K562 (cell line): ENCODE data around the gene AMIGO3. TPM values are rescaled to one million over a fixed set of nuclear protein-coding genes. Genes with fewer than 3 reads are reported as not detected.

Source experiments
- ATAC-seq: fragments of 200-7000 bp; cut with Tn5 transposase; 3 replicates; pipeline ENCODE4 v1.9.1; 2020; ENCODE audit warnings: moderate library complexity
- BruUV-seq: library from RNA; stranded (reverse); fragments of 400-500 nt; replicated peaks from 2 replicates; lab custom pipeline; 2021; lab: Mats Ljungman, UMichigan
- CTCF ChIA-PET: fragments of 300-600 bp; formaldehyde crosslinking; extraction: SDS; loops from one replicate; lab custom pipeline; 2021; ENCODE audit warnings: low intra/inter-chr PET ratio; lab: Yijun Ruan, JAX
- POLR2A ChIA-PET: fragments of 300-600, 350-650 bp; sonication (Branson Sonifier 250); formaldehyde crosslinking; extraction: SDS; loops from one replicate; lab custom pipeline; 2021; ENCODE audit warnings: antibody characterized with exemption, inconsistent platforms; lab: Yijun Ruan, JAX
- DNase-seq, 4 experiments: peaks; one replicate each; pipeline versions ENCODE4 v3.0.0 to v3.0.0-alpha.2; 2011 to 2018; ENCODE audit warnings: low spot score in 3 of 4, mixed read lengths in 3 of 4; ENCODE audit errors: extremely low read depth in 1 of 4
- FAIRE-seq: peaks from 2 replicates; lab custom pipeline; 2011; peaks lifted over from hg19 to GRCh38; lab: Jason Lieb, UNC
- H2AFZ ChIP-seq: 2 replicates; pipeline ENCODE4 v1.6.0; 2011; ENCODE audit warnings: low read depth, low read length, control low read depth, inconsistent platforms
- H3K27ac ChIP-seq: fragments of 200-600 bp; 3 replicates; pipeline ENCODE4 v1.8.0; 2011; ENCODE audit warnings: low read depth, mild to moderate bottlenecking, control low read depth, inconsistent platforms, low read length, moderate library complexity, mixed read lengths; ENCODE audit errors: extremely low read depth
- H3K27me3 ChIP-seq, 2 experiments: fragments of 300-600 bp in 1 of 2; 2 replicates in 1 of 2; 3 replicates in 1 of 2; pipeline versions ENCODE4 v1.6.0 to v1.8.0; 2011; ENCODE audit warnings: inconsistent platforms in 2 of 2, low read length in 2 of 2, mild to moderate bottlenecking in 1 of 2, mixed read lengths in 1 of 2, moderate library complexity in 1 of 2; ENCODE audit not compliant: control insufficient read depth in 2 of 2, insufficient read depth in 2 of 2
- H3K36me3 ChIP-seq: fragments of 300-600 bp; 3 replicates; pipeline ENCODE4 v1.8.0; 2011; ENCODE audit warnings: mild to moderate bottlenecking, low read length, inconsistent platforms; ENCODE audit not compliant: control insufficient read depth, insufficient read depth
- H3K4me1 ChIP-seq, 2 experiments: fragments of 200-600 bp in 1 of 2; replicated peaks in 1 of 2; 2 replicates in 1 of 2; 3 replicates in 1 of 2; pipeline versions ENCODE4 v1.5.1 to v1.8.0; 2011; ENCODE audit warnings: inconsistent platforms in 2 of 2, low read length in 2 of 2, mild to moderate bottlenecking in 1 of 2, mixed read lengths in 1 of 2, moderate library complexity in 1 of 2; ENCODE audit not compliant: control insufficient read depth in 2 of 2, insufficient read depth in 2 of 2
- H3K4me2 ChIP-seq: 2 replicates; pipeline ENCODE4 v1.6.1; 2011; ENCODE audit warnings: low read length, control low read depth, inconsistent platforms, mixed read lengths; ENCODE audit not compliant: insufficient read depth
- H3K4me3 ChIP-seq: fragments of 200-600 bp; sonication (generic), shearing (Covaris generic); 2 replicates; pipeline ENCODE4 v1.5.1; 2016; ENCODE audit warnings: control low read depth, inconsistent platforms
- H3K79me2 ChIP-seq: fragments of 200-600 bp; 3 replicates; pipeline ENCODE4 v1.8.0; 2011; ENCODE audit warnings: low read length, inconsistent platforms; ENCODE audit not compliant: control insufficient read depth, insufficient read depth
- H3K9ac ChIP-seq, 2 experiments: 2 replicates each; pipeline versions ENCODE4 v1.6.0 to v1.6.1; 2011; ENCODE audit warnings: low read depth in 2 of 2, low read length in 2 of 2, control low read depth in 1 of 2, inconsistent platforms in 1 of 2, mild to moderate bottlenecking in 1 of 2, mixed read lengths in 1 of 2; ENCODE audit not compliant: insufficient read depth in 1 of 2
- H3K9me1 ChIP-seq: one replicate; pipeline ENCODE4 v1.6.0; 2011; ENCODE audit warnings: inconsistent platforms, mild to moderate bottlenecking, low read length, moderate library complexity; ENCODE audit not compliant: control insufficient read depth, insufficient read depth
- H3K9me3 ChIP-seq: replicated peaks from 2 replicates; pipeline ENCODE4 v1.5.1; 2011; ENCODE audit warnings: low read depth, low read length, inconsistent platforms; ENCODE audit not compliant: control insufficient read depth, insufficient read depth
- H4K20me1 ChIP-seq: replicated peaks from 2 replicates; pipeline ENCODE4 v1.6.1; 2011; ENCODE audit warnings: low read length, inconsistent platforms, mixed read lengths; ENCODE audit not compliant: control insufficient read depth, insufficient read depth
- ATF1 ChIP-seq, 2 experiments: fragments of 450-650 bp in 1 of 2; IDR thresholded peaks; 2 replicates each; pipeline ENCODE4 v1.6.1; 2016; ENCODE audit warnings: missing compliant biosample characterization in 1 of 2, missing genetic modification characterization in 1 of 2
- ATF7 ChIP-seq: fragments of 450-650 bp; IDR thresholded peaks from 2 replicates; pipeline ENCODE4 v1.7.1; 2014; ENCODE audit warnings: mild to moderate bottlenecking, moderate library complexity
- BMI1 ChIP-seq: fragments of 150-350 bp; IDR thresholded peaks from 2 replicates; pipeline ENCODE4 v1.6.1; 2014; ENCODE audit warnings: low read length
- CBX5 ChIP-seq: IDR thresholded peaks from 2 replicates; pipeline ENCODE4 v1.6.1; 2014; ENCODE audit warnings: low read depth, borderline replicate concordance
- CHD1 ChIP-seq: fragments of 200-600 bp; sonication (generic); IDR thresholded peaks from one replicate; pipeline ENCODE4 v1.6.1; 2012; ENCODE audit warnings: mild to moderate bottlenecking, moderate library complexity, low read length, inconsistent platforms
- FOXK2 ChIP-seq, 2 experiments: fragments of 450-650 bp; IDR thresholded peaks in 1 of 2; conservative IDR thresholded peaks in 1 of 2; 2 replicates each; pipeline ENCODE4 v1.6.1; 2016; ENCODE audit warnings: low read depth in 2 of 2, mild to moderate bottlenecking in 1 of 2
- GABPB1 ChIP-seq: sonication (generic); formaldehyde crosslinking; IDR thresholded peaks from 2 replicates; pipeline ENCODE4 v1.8.0; 2022; ENCODE audit warnings: mild to moderate bottlenecking, missing genetic modification reagents
- MAZ ChIP-seq, 2 experiments: fragments of 450-650 bp in 1 of 2; sonication (generic) in 1 of 2; formaldehyde crosslinking; IDR thresholded peaks in 1 of 2; conservative IDR thresholded peaks in 1 of 2; 2 replicates each; pipeline versions ENCODE4 v1.4.0 to v1.5.0; 2020; ENCODE audit warnings: mild to moderate bottlenecking in 1 of 2, missing genetic modification reagents in 1 of 2
- MYC ChIP-seq, 2 experiments: fragments of 250-450 bp in 1 of 2; sonication (Bioruptor Pico) in 1 of 2; IDR thresholded peaks; 2 replicates each; pipeline versions ENCODE4 v1.5.1 to v1.6.1; 2012 to 2021; ENCODE audit warnings: low read depth in 2 of 2, borderline replicate concordance in 1 of 2, improper control_type of control experiment in 1 of 2, low read length in 1 of 2, mild to moderate bottlenecking in 1 of 2, moderate library complexity in 1 of 2
- NFIC ChIP-seq: fragments of 450-650 bp; IDR thresholded peaks from 2 replicates; pipeline ENCODE4 v1.6.1; 2017; ENCODE audit warnings: mild to moderate bottlenecking, inconsistent platforms
- NFIX ChIP-seq: fragments of 250-450 bp; sonication (Bioruptor Pico); IDR thresholded peaks from 2 replicates; pipeline ENCODE4 v1.4.0; 2020; ENCODE audit warnings: low read depth, mild to moderate bottlenecking, moderate library complexity
- POLR2B ChIP-seq: fragments of 450-650 bp; IDR thresholded peaks from 2 replicates; pipeline ENCODE4 v1.6.1; 2018; ENCODE audit warnings: low read depth; ENCODE audit not compliant: partially characterized antibody
- RBM14 ChIP-seq: fragments of 200-400 bp; formaldehyde crosslinking; IDR thresholded peaks from 2 replicates; pipeline ENCODE4 v1.6.1; 2018; ENCODE audit warnings: low read depth, mild to moderate bottlenecking, low read length, moderate library complexity, borderline replicate concordance; ENCODE audit not compliant: insufficient read depth
- SMC3 ChIP-seq: conservative IDR thresholded peaks from 2 replicates; pipeline ENCODE4 v1.6.1; 2011; ENCODE audit warnings: low read depth, low read length, improper control_type of control experiment; ENCODE audit not compliant: insufficient read depth
- TBP ChIP-seq: optimal IDR thresholded peaks from 2 replicates; pipeline ENCODE3; 2011; ENCODE audit warnings: low read depth, low read length, improper control_type of control experiment
- VEZF1 ChIP-seq: fragments of 200-800 bp; sonication (Bioruptor generic); IDR thresholded peaks from 2 replicates; pipeline ENCODE4 v1.6.1; 2017; ENCODE audit warnings: missing genetic modification characterization, missing compliant biosample characterization
- WGBS: fragments of 100-300 bp; shearing (Covaris generic); methylation state at CpG from one replicate; pipeline ENCODE4 v1.1.6; 2016; ENCODE audit warnings: low coverage, mixed read lengths; ENCODE audit not compliant: insufficient coverage; ENCODE audit errors: missing lambda C conversion rate; 5-methylcytosine and 5-hydroxymethylcytosine counted together
- in situ Hi-C: fragments of 300-500 bp; cut with MboI; formaldehyde crosslinking; loops from 4 replicates; pipeline ENCODE4 v1.15.0; 2018; ENCODE audit warnings: inconsistent platforms, mixed read lengths
- intact Hi-C: fragments of 100-400 bp; cut with micrococcal nuclease; formaldehyde crosslinking; loops from 2 replicates; pipeline ENCODE4 v1.14.2; 2022
- polyA plus RNA-seq, 8 experiments: library from polyadenylated mRNA; depleted of rRNA in 4 of 8; stranded (reverse) in 5 of 8; unstranded in 3 of 8; fragments of >200 nt; fragmentation: Nextera tagmentation in 2 of 8; fragmentation: Illumina TruSeq in 1 of 8; extraction: Ambion mirVana in 2 of 8; extraction: Trizol in 1 of 8; gene quantifications; 2 replicates each; pipeline versions ENCODE4 v1.2.1 to v1.2.3, GENCODE V29; 2011 to 2014; ENCODE audit warnings: inconsistent platforms in 1 of 8, missing spikeins in 1 of 8
- total RNA-seq, 7 experiments: library from RNA; depleted of rRNA in 6 of 7; stranded (reverse); fragments of >200 nt in 6 of 7; fragmentation: Illumina TruSeq in 2 of 7; extraction: Trizol in 2 of 7; gene quantifications; 2 replicates each; pipeline versions ENCODE4 v1.2.1 to v1.2.3, GENCODE V29; 2011 to 2021; ENCODE audit warnings: low replicate concordance in 1 of 7
- TF ChIP-seq, protein P1 (sequence below): fragments of 450-650 bp; formaldehyde crosslinking; IDR thresholded peaks from 2 replicates; pipeline ENCODE4 v1.4.0; 2022; ENCODE audit warnings: missing genetic modification characterization

The AMIGO3 gene
- total and polyA plus RNA-seq, 9 of the 15 experiments (the other 6 are each of a cell fraction or from before 2014, with no cell fraction given) = 0.13 to 2.8 (median 0.44) TPM; not detected in 4

DNA sequence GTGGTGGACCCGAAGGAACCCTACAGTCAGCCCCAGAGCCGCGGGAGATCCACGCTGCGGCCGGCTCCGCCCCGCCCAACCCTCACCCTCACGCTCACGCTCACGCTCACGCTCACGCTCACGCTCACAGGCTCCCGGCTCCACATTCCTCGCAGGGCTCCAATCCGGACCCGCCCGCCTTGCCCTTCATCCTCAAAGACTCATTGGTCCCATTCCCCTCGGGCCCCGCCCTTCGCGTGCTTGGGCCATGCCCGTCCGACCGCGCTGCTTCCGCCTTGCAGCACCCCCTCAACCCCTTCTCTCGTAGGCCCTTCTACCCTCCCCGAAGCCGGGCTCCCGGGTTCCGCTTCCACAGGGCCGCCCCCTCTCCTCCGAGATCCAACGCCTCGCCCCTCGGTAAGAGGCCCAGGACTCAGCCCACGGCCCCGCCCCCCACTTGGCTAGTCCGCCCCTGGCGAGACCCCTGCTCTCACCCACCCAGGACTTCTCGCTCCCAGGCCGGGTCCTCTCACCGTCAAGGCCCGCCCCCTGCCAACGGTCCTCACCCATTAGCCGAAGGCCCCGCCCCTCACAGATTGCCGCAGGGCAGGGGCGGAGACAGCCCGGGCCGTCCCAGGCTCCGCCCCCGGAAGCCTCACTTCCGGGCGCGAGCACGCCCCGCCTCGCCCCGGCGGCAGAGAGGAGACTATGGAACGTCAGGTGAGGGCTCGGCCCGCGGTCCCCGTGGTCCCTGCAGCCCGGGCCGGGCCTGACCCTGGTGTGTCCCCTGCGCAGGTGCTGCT is 45.6 kb downstream of the AMIGO3 start, which contains the start of gene APEH:
TSS of gene APEH (plus strand) at position 637 of the 782 bp plus-strand sequence. CDS start at position 688, 51 bp downstream.
- CTCF ChIA-PET = no interaction called here
- intact Hi-C loops = loop anchor here (5.0 kb wide), 1 partner anchor 107 kb away; no protein-coding TSS in a partner anchor
- peak; percentile 91 for FAIRE-seq
- Histone ChIP-seq H3K4me1 (peaks cover 17 to 38% of the 10 kb centered on the region in 2 experiments; a peak in 4 of 5 replicates), H3K9ac (peak within 1 kb of the TSS; percentile 95 to 98), H3K27ac (peak within 1 kb of the TSS; percentile 94), H3K9me1 (peaks cover 2% of the 10 kb centered on the region), H3K36me3 (peaks cover 40% of the 10 kb centered on the region; the same call in 2 of the 3 replicates), H3K79me2 (peaks cover 29% of the 10 kb centered on the region), H3K9me3 (no peaks in the 10 kb centered on the region), H2AFZ (peak within 1 kb of the TSS; percentile 84), H3K27me3 (no peaks in the 10 kb centered on the region), H3K4me2 (peak within 1 kb of the TSS; percentile 95), H4K20me1 (no peaks in the 10 kb centered on the region; the same call in 1 of the 2 replicates), H3K4me3 (peak within 1 kb of the TSS; percentile 81)
- POLR2A ChIA-PET = no interaction called here
- ATAC-seq = peak; percentile 90
- in situ Hi-C loops = loop anchor here (5.0 kb wide), 1 partner anchor 132 kb away; no protein-coding TSS in a partner anchor
- 0% methylated on average over 32 of the region's 71 CpGs for WGBS
- BruUV-seq = no TSS peak
- peak; percentile 91 to 96 (median 94) for DNase-seq
- TF ChIP-seq TBP (peak; percentile 18), ATF7 (peak; percentile 38), CHD1 (no peak), NFIX (CRISPR knock-in tag) (no peak), BMI1 (no peak), NFIC (peak; percentile 85), ATF1 (CRISPR knock-in tag; IDR thresholded peaks at IDR 0.05) (peak; percentile 26; the same call in 1 of the 2 replicates), ATF1 (tag; IDR thresholded peaks at IDR 0.05) (peak; percentile 47), RBM14 (0 out of 2 replicates have a peak, but pooled peaks have one; percentile 24), VEZF1 (CRISPR knock-in tag) (peak; percentile 84), FOXK2 (conservative IDR thresholded peaks at IDR 0.05 in 1 of 2, IDR thresholded peaks at IDR 0.05 in 1 of 2; ENCODE audit: low read depth in 2 of 2) (0 out of 4 replicates have a peak, but pooled peaks of 1 of the 2 experiments have one; percentile 10), SMC3 (no peak), MYC (IDR thresholded peaks at IDR 0.05; ENCODE audit: low read depth, low read length) (peak; percentile 76), MYC (CRISPR knock-in tag; IDR thresholded peaks at IDR 0.05; ENCODE audit: borderline replicate concordance, low read depth) (no peak), MAZ (CRISPR knock-in tag; conservative IDR thresholded peaks at IDR 0.05 in 1 of 2, IDR thresholded peaks at IDR 0.05 in 1 of 2) (peak in 1 of 2 experiments; percentile 81), GABPB1 (CRISPR knock-in tag) (peak; percentile 96), POLR2B (peak; percentile 74), CBX5 (0 out of 2 replicates have a peak, but pooled peaks have one; percentile 23)
- TF ChIP-seq, protein P1, sequence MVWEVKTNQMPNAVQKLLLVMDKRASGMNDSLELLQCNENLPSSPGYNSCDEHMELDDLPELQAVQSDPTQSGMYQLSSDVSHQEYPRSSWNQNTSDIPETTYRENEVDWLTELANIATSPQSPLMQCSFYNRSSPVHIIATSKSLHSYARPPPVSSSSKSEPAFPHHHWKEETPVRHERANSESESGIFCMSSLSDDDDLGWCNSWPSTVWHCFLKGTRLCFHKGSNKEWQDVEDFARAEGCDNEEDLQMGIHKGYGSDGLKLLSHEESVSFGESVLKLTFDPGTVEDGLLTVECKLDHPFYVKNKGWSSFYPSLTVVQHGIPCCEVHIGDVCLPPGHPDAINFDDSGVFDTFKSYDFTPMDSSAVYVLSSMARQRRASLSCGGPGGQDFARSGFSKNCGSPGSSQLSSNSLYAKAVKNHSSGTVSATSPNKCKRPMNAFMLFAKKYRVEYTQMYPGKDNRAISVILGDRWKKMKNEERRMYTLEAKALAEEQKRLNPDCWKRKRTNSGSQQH (CRISPR knock-in tag) = 0 out of 2 replicates have a peak, but pooled peaks have one; percentile 38
